Measurements from ENCODE around the gene ALPI.
"Not testable (repeated sequence)": the region's sequence is repeated elsewhere in the genome, so short reads cannot be mapped to it uniquely, and the experiment has no call there.

ALPI gene

GRCh38 chr2:232443047-232443446, 12.9 kb upstream of the ALPI start:
- DNase-seq (ENCODE audit: low read depth), result not testable (repeated sequence)

- DNase-seq (ENCODE audit: low read depth), result not testable (repeated sequence)
Observed at GRCh38 chr2:232443669-232444408, 12.1 kb upstream of the ALPI start.

- no peak for DNase-seq (ENCODE audit: low read depth)
Observed at GRCh38 chr2:232444409-232445148, 11.4 kb upstream of the ALPI start.

- not testable (repeated sequence) for DNase-seq (ENCODE audit: low read depth)
Observed at GRCh38 chr2:232445149-232445885, 10.6 kb upstream of the ALPI start.

- not testable (repeated sequence) for DNase-seq (ENCODE audit: low read depth)
Observed at GRCh38 chr2:232446266-232446777, 9.6 kb upstream of the ALPI start.

- DNase-seq (ENCODE audit: low read depth), result no peak
Observed at GRCh38 chr2:232447091-232447620, 8.8 kb upstream of the ALPI start.

GRCh38 chr2:232447638-232448303, 8.2 kb upstream of the ALPI start:
- DNase-seq (ENCODE audit: low read depth), result no peak

DNA sequence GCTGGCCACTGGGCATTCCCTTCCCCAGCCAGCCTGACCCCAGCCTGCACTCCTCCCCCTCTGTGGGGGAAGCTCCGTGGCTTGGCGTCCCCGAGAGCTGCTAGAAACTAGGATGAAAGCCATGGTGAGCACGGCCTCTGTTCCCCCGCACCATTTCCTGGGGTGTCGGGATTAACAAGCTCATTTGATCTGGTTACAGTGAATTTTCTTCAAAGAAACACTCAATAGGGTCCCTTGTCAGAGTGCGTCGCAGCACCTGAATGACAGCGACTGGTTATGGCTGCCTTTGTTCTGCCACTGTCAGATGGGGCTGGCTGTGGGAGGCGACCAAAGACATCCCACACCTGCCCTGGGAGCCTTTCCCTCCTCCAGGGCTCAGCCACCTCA, 7.7 kb upstream of the ALPI start:
- DNase-seq (ENCODE audit: low read depth), result no peak

DNA sequence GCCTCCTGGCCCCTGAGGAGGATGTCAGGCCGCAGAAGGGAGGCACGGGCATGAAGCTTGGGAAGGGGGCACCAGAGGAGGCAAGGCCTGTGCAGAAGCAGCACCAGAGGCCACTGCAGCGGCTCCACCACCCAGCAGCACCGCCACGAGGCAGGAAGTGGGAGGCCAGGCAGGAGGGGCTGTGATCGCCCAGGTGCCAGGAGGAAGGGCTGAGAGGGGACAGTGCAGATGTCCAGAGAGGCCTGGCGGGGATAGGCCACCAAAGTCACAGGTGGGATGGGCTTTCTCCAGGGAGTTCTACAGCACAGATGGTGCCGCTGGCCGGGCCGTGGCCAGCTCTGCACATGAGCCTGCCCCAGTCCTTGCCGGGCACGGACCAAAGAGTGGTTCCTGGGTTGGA, 6.0 kb upstream of the ALPI start:
- DNase-seq (ENCODE audit: low read depth), result no peak

- DNase-seq (ENCODE audit: low read depth), result not testable (repeated sequence)
Observed at GRCh38 chr2:232451645-232452044, 4.3 kb upstream of the ALPI start.

- DNase-seq (ENCODE audit: low read depth), result no peak
Observed at GRCh38 chr2:232454630-232455029, 1.3 kb upstream of the ALPI start.

DNA sequence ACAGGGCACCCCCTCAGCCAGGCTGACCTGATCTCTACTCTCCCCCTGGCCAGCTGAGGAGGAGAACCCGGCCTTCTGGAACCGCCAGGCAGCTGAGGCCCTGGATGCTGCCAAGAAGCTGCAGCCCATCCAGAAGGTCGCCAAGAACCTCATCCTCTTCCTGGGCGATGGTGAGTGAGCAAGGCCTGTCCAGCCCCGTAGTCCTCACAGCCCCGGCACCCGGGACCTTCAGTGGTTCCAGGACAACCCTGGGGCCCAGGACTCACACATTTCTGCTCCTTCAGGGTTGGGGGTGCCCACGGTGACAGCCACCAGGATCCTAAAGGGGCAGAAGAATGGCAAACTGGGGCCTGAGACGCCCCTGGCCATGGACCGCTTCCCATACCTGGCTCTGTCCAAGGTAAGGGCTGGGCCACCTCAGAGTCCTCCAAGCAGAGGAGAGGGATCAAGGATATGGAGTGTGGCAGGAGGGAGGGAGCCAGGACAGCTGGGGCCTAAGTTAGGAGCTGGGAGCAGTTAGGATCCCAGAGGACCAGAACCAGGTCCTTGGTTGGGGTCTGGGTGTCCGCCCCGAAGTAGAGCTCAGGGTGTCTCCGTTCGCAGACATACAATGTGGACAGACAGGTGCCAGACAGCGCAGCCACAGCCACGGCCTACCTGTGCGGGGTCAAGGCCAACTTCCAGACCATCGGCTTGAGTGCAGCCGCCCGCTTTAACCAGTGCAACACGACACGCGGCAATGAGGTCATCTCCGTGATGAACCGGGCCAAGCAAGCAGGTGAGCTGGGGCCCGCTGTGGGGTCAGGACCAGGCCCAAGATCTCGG, 555 bp downstream of the ALPI start:
- DNase-seq (ENCODE audit: low read depth), result no peak

DNA sequence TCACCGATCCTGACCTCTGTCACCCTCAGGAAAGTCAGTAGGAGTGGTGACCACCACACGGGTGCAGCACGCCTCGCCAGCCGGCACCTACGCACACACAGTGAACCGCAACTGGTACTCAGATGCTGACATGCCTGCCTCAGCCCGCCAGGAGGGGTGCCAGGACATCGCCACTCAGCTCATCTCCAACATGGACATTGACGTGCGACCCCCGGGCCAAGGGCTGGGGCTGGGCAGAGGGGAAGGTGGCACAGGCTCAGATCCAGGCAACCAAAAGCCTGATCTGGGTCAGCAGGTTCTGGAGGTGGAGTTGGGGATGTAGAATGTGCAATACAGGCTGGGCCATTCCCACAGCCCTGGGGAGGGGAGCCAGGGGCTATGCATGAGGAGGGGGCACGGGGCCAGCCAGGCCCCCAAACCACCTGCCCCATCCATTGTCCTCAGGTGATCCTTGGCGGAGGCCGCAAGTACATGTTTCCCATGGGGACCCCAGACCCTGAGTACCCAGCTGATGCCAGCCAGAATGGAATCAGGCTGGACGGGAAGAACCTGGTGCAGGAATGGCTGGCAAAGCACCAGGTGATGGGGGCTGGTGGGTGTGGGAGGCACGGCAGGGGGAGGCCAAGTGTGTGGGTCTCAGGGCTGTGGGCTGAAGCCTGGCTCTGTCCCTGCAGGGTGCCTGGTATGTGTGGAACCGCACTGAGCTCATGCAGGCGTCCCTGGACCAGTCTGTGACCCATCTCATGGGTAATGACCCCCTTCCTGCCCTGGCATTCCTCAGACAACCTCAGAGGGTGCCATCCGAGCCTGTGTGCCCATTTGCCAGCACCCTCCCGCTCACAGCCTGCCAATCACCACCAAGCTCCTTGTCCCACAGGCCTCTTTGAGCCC, 1.4 kb downstream of the ALPI start:
- DNase-seq (ENCODE audit: low read depth), result no peak

- DNase-seq (ENCODE audit: low read depth), result no peak
Observed at GRCh38 chr2:232458051-232458660, 2.2 kb downstream of the ALPI start.

DNA sequence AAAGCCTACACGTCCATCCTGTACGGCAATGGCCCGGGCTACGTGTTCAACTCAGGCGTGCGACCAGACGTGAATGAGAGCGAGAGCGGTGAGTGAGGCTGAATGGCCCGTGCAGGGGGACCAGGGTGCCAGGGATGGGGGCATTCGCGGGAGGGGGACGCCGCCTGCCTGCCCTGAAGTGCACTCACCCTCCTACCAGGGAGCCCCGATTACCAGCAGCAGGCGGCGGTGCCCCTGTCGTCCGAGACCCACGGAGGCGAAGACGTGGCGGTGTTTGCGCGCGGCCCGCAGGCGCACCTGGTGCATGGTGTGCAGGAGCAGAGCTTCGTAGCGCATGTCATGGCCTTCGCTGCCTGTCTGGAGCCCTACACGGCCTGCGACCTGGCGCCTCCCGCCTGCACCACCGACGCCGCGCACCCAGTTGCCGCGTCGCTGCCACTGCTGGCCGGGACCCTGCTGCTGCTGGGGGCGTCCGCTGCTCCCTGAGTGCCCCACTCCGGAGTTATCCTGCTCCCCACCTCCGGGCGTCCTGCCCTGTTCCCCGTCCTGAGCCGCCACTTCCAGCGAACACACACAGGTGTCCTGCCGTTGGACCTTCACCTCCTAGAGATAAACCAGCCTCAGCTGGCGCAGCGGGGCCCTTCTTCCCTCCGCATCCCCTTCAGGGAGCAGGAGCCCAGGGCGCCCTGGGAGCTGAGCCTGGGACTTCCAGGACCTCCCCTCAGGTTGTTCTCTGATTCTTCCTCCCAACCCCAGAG, 2.9 kb downstream of the ALPI start:
- no peak for DNase-seq (ENCODE audit: low read depth)

GRCh38 chr2:232459419-232460035, 3.6 kb downstream of the ALPI start:
- DNase-seq (ENCODE audit: low read depth), result no peak

GRCh38 chr2:232460171-232460570, 4.2 kb downstream of the ALPI start:
- DNase-seq (ENCODE audit: low read depth), result no peak

All from T-helper 22 cell (primary cell).